SU-DHL-6 (cell line): ENCODE measurements around the gene MAGEC2.

ENCODE experiments used
- H2AFZ ChIP-seq: fragments of 200-600 bp; sonication (generic); 2 replicates; pipeline ENCODE4 v1.6.1; 2014; ENCODE audit warnings: low read depth, mild to moderate bottlenecking, moderate library complexity, mixed read lengths, antibody characterized with exemption, low read length; ENCODE audit not compliant: severe bottlenecking
- H3F3A ChIP-seq: fragments of 200-600 bp; shearing (Covaris generic); 2 replicates; pipeline ENCODE4 v1.6.0; 2016; ENCODE audit warnings: antibody characterized with exemption, mild to moderate bottlenecking; ENCODE audit not compliant: insufficient read depth
- H3K27ac ChIP-seq: fragments of 200-600 bp; sonication (generic); 2 replicates; pipeline ENCODE4 v1.5.1; 2016; ENCODE audit warnings: low read depth, mild to moderate bottlenecking, low read length, moderate library complexity, mixed read lengths
- H3K27me3 ChIP-seq: fragments of 200-600 bp; sonication (generic), shearing (Covaris generic); 2 replicates; pipeline ENCODE4 v1.6.0; 2014; ENCODE audit warnings: mild to moderate bottlenecking, low read length
- H3K36me3 ChIP-seq: fragments of 200-600 bp; sonication (generic); 2 replicates; pipeline ENCODE4 v1.6.1; 2014; ENCODE audit warnings: mild to moderate bottlenecking, low read length, mixed read lengths
- H3K4me2 ChIP-seq: fragments of 300-600, 200-600 bp; shearing (Covaris generic), sonication (generic); 2 replicates; pipeline ENCODE4 v1.6.0; 2014; ENCODE audit warnings: low read length, low read depth, mild to moderate bottlenecking; ENCODE audit not compliant: poor library complexity, severe bottlenecking
- H3K4me3 ChIP-seq: fragments of 200-600 bp; sonication (generic); 2 replicates; pipeline ENCODE4 v1.5.1; 2014; ENCODE audit warnings: antibody characterized with exemption, low read length, mild to moderate bottlenecking, mixed read lengths; ENCODE audit not compliant: insufficient read depth, poor library complexity, severe bottlenecking
- H3K79me2 ChIP-seq: fragments of 200-600 bp; sonication (generic); 2 replicates; pipeline ENCODE4 v1.6.1; 2014; ENCODE audit warnings: mild to moderate bottlenecking, low read length, moderate library complexity; ENCODE audit not compliant: insufficient read depth
- H3K9ac ChIP-seq: fragments of 200-600 bp; sonication (generic); 2 replicates; pipeline ENCODE4 v1.7.0; 2014; ENCODE audit warnings: mild to moderate bottlenecking, low read length
- H3K9me2 ChIP-seq: fragments of 200-600 bp; sonication (generic); replicated peaks from 2 replicates; pipeline ENCODE4 v1.6.1; 2014; ENCODE audit warnings: low read length; ENCODE audit not compliant: insufficient read depth
- H3K9me3 ChIP-seq: fragments of 200-600 bp; sonication (generic); 2 replicates; pipeline ENCODE4 v1.6.1; 2014; ENCODE audit warnings: low read length, mixed read lengths; ENCODE audit not compliant: insufficient read depth
- H4K20me1 ChIP-seq: fragments of 200-600 bp; sonication (generic); 2 replicates; pipeline ENCODE4 v1.6.1; 2014; ENCODE audit warnings: low read depth, mild to moderate bottlenecking, antibody characterized with exemption, low read length, moderate library complexity, mixed read lengths
- CTCF ChIP-seq: fragments of 200-600 bp; sonication (generic); IDR thresholded peaks from one replicate; pipeline ENCODE4 v1.5.1; 2017; ENCODE audit warnings: antibody characterized with exemption, mild to moderate bottlenecking, low read length, moderate library complexity; ENCODE audit not compliant: insufficient read depth, poor library complexity, severe bottlenecking
- EZH2phosphoT487 ChIP-seq: fragments of 200-600 bp; sonication (generic), shearing (Covaris generic); conservative IDR thresholded peaks from 2 replicates; pipeline ENCODE4 v1.6.1; 2018; ENCODE audit warnings: mild to moderate bottlenecking, antibody characterized with exemption, low read length, moderate library complexity, mixed read lengths

MAGEC2 gene

DNA sequence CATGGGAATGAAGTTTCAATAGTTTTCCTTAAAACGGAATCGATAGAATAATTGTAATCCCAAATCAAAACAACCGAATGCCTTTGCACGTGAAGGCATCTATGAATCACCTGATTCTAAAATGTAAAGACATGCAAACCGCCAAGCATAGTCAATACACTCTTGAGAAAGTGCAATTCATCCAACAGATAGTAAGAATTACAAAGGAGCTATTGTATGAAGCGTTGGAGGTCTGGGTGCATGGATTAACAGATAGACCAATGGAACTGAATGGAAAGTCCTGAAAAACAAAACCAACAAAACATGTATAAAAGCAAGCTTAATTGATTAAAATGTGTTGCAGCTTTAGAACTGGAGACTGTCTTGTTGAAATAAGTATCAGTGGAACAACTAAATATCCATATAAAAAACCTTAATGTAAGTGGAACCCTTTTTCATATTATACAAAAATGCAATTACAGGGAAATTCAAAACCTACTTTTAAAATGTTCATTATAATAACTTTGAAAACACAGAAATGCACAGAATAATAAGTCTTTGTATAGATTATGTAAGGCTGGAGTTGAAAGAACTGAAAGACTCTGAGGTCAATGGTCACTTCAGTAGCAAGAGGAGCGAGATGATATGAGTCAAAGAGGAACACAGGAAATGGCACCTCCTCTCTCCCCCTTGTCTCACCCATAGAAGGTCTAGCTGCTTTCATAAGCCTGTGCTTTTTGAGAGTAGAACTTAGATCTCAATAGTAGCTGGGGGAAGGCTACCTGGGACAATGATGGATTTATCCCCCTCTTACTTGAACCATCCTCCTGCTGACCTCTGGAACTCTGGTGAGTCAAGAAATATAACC, 20.1 kb downstream of the MAGEC2 start:
- Histone ChIP-seq H2AFZ (no peak overlapping the region), H3K4me3 (no peak overlapping the region), H3K9me2 (no peaks in the 10 kb centered on the region), H3K79me2 (no peaks in the 10 kb centered on the region), H4K20me1 (no peaks in the 10 kb centered on the region), H3K36me3 (no peaks in the 10 kb centered on the region), H3K27me3 (no peaks in the 10 kb centered on the region), H3K9me3 (no peaks in the 10 kb centered on the region), H3F3A (no peaks in the 10 kb centered on the region), H3K4me2 (no peak overlapping the region), H3K27ac (no peak overlapping the region), H3K9ac (no peak overlapping the region)
- no peak for TF ChIP-seq EZH2phosphoT487
- TF ChIP-seq CTCF = no peak

DNA sequence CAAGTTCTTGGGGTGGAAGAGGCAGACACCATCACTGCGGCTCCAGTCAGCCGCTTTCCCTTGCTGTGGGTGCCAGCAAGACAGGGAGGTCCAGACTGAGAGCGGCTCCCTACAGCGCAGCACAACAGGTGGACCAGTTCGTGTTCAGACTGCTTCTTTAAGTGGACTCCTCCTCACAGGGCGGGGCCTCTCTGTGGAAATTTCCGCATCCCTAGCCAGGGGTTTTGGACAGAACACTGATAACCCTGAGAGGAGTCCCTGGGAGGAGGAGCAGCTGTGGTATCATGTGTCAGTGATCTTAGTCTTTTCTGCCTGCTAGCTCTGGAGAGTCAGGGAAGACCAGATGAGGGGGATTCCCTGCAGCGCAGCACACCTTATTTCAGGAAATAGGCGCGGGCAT, 48.5 kb downstream of the MAGEC2 start:
- Histone ChIP-seq H3K36me3 (no peaks in the 10 kb centered on the region), H3K9ac (no peak overlapping the region), H3K9me3 (no peaks in the 10 kb centered on the region), H3K27me3 (no peaks in the 10 kb centered on the region), H3F3A (no peaks in the 10 kb centered on the region), H2AFZ (no peak overlapping the region), H3K79me2 (no peaks in the 10 kb centered on the region), H4K20me1 (no peaks in the 10 kb centered on the region), H3K4me2 (no peak overlapping the region), H3K4me3 (no peak overlapping the region), H3K9me2 (no peaks in the 10 kb centered on the region), H3K27ac (no peak overlapping the region)
- TF ChIP-seq EZH2phosphoT487 (no peak), CTCF (no peak)
